Fibroblast of pulmonary artery (primary cell): Measurements from ENCODE around the gene LIMS2.

ENCODE experiments used
- DNase-seq: peaks from one replicate; pipeline ENCODE4 v3.0.0-alpha.2; 2010; ENCODE audit warnings: low read depth
- H3K4me3 ChIP-seq: replicated peaks from 2 replicates; pipeline ENCODE4 v1.5.1; 2011; ENCODE audit warnings: low read depth, mild to moderate bottlenecking, control low read depth, low read length, moderate library complexity
- TF ChIP-seq, protein P1 (sequence below): IDR thresholded peaks from 2 replicates; pipeline ENCODE4 v1.5.1; 2011; ENCODE audit warnings: mild to moderate bottlenecking, control low read depth, low read length, inconsistent platforms; ENCODE audit errors: missing control alignments

LIMS2 gene

DNA sequence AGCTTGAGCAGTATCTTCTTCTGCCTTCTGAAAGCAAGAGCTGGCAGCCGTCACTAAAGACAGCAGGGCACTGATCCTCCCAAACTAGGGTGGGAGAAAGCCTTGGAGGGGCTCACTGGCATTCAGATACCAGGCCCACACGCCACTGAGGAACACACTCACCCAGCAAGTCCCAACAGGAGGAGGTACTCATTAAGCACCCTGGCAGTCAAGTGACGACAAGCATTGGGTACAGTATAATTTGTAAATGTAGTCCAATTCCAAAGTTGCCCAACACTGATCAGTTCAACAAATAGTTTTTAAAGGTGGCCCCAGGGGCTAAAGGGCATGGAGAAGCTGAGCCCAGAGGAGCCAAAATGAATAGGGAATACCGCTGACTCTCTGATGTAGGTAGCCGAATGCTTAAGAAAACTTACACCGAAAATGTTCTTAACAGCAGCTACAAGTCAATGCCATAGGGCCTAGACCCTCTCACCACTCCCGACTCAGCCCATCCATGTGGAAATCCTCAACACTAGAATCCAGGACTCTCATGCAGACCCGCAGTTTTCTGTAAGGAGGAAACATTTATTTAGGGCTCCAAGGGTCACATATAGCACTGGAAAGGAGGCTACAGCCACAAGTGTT is 9.9 kb downstream of the LIMS2 start:
- TF ChIP-seq, protein P1, sequence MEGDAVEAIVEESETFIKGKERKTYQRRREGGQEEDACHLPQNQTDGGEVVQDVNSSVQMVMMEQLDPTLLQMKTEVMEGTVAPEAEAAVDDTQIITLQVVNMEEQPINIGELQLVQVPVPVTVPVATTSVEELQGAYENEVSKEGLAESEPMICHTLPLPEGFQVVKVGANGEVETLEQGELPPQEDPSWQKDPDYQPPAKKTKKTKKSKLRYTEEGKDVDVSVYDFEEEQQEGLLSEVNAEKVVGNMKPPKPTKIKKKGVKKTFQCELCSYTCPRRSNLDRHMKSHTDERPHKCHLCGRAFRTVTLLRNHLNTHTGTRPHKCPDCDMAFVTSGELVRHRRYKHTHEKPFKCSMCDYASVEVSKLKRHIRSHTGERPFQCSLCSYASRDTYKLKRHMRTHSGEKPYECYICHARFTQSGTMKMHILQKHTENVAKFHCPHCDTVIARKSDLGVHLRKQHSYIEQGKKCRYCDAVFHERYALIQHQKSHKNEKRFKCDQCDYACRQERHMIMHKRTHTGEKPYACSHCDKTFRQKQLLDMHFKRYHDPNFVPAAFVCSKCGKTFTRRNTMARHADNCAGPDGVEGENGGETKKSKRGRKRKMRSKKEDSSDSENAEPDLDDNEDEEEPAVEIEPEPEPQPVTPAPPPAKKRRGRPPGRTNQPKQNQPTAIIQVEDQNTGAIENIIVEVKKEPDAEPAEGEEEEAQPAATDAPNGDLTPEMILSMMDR: no peak
- H3K4me3 ChIP-seq: no peak overlapping the region
- no peak for DNase-seq

DNA sequence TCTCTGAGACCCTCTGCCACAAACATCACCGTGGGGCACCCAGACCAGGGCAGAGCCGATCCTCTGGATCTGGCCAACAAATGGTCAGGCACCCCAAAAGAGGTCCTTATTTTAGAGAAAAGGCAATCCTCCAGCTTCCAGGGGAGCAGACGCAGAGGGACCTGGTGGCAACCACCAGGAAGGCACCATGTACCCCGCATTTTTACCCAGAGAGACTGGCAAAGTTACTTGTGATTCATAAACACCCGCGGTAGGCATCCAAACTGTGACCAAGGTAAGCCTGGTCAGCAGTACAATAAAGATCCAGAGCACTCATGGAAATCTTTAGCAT is 10.5 kb downstream of the LIMS2 start:
- no peak overlapping the region for H3K4me3 ChIP-seq
- no peak for DNase-seq
- TF ChIP-seq, protein P1: no peak

DNA sequence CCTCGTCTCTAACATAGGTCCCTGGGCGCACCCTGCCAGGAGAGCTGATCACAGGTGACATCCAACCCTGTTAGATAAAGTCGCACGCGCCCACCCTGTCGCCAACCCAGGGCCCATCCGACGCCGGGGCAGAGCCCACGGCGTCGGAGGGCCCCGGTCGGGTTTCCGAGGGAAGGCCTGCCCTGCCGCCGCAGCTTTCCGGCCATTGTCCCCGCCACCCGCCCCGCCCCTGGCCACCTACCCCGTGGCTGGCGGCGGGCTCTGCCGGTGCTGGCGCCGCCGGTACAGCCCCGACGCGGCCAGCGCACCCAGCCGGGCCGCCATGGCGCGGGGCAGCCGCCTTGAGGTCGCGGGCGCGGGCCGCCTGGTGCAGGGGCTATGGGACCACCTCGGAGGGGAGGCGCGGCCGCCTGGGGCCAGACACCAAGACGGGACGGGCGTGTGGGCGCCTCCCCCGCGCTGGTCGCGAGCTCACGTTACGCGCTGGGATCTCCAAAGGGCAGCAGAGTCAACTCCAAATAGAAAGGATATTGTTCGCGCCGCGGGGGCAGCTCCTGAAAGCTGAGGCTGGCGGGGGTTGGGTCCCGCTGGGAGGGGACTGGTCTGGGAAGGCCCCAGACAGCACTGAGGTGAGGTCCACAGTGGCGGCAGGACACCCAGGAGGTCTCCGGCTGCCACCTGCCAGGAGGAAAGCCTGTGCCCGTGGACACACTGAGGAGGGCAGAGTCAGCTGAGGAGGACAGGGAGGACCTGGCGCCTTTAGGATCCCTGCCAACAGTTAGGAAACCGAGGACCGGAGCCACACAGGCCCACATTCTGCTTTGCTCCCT is 11.1 kb downstream of the LIMS2 start:
- no peak overlapping the region for H3K4me3 ChIP-seq
- TF ChIP-seq, protein P1: no peak
- no peak for DNase-seq

DNA sequence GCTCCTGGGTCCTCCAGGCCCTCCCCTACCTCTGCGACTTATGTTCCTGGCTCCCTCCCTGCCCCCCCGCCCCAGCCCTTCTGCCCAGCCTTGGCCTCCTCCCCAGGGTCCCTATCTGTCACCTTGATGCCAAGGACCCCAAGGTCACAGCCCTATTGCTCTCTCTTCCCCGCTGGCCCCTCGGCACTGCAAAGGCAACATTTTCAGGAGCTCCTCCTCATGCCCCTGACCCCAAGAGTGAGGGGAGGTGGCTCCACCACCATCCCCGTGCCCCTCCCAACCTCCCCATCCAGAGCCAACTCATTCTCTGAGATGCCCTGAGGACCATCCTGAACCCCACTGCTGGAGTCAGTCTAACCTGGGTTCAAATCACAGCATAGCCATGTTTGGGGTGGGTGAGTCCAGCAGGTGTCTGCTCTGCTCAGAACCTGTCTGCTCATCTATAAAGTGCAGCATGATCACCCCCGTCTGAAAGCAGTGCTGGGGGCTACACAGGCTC is 11.7 kb downstream of the LIMS2 start:
- TF ChIP-seq, protein P1: no peak
- no peak overlapping the region for H3K4me3 ChIP-seq
- no peak for DNase-seq

DNA sequence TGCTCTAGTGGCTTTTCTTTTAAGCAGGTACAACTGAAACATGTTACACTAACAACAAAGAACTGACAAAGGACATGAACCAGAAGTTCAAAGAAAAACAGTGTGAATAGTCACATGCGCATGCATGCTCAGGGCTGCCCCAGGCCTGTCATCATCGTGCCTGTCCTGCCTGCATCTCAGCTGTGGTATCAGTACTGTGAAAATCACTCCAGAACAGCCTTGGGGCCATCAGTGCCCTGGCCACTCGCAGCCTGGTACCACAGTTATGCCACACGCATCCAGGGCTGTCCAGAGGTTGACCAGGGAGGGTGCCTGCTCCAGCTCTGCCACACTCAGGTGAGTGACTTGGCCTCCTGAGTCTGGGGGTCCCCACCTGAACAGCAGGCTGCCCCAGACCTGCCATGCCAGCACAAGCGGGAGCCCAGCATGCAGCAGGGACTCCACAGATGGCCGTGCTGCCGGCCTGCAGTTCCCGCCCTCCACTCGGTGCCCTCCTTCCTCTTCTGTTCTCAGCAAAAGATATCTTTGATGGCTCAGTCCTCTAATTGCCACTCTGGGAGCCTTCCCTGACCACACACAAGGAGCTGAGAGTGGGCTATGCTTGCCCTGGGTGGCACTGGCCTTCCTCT is 12.3 kb downstream of the LIMS2 start:
- TF ChIP-seq, protein P1: no peak
- no peak for DNase-seq
- H3K4me3 ChIP-seq: no peak overlapping the region

DNA sequence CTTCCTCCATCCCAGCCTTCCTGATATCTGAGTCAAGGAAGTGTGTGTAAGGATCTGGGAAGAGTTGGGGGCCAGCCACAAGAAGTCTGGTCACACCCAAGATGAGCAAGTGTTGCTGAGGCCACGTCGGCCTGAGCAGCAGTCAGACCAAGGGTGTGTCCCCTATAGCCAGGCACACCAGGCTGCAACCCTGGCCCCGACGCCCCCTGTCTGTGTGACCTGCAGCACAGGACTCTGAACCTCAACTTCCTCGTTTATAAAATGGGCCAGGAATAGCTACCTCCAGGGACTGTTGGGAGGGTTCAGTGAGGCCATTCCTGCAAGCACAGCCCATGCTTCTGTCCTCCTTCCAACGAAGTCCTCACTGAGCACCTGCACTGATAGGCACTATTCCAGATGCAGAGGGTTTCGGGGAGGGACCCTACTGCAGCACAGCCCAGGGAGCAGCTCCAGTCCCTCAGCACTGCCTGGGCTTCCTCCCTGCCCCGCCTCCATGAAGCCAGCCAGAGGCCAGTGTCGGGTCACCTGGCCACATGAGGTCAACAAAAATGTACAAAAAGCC is 13.3 kb downstream of the LIMS2 start:
- TF ChIP-seq, protein P1: no peak
- DNase-seq: no peak
- H3K4me3 ChIP-seq: no peak overlapping the region
